Measurements from ENCODE around the gene LRP1B.
"Not testable (repeated sequence)": the region's sequence is repeated elsewhere in the genome, so short reads cannot be mapped to it uniquely, and the experiment has no call there.

The LRP1B gene

DNA sequence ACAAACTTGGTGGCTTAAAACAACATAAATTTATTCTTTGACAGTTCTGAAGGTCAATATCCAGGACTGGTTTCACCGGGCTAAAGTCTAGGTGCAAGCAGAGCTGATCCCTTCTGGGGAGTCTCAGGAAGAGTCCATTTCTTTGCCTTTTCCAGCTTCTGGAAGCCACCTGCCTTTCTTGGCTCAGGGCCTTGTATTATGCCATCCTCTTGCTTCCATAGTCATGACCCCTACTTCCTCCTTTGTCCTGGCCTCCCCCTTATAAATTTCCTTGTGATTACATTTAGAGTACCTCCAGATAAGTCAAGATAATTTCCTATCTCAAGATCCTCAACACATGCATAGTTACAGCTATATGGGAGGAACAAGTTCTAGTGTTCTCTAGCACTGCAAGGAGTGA is 1089.5 kb downstream of the LRP1B start:
- no peak for FAIRE-seq
- no peak for DNase-seq (ENCODE audit: low spot score)

DNA sequence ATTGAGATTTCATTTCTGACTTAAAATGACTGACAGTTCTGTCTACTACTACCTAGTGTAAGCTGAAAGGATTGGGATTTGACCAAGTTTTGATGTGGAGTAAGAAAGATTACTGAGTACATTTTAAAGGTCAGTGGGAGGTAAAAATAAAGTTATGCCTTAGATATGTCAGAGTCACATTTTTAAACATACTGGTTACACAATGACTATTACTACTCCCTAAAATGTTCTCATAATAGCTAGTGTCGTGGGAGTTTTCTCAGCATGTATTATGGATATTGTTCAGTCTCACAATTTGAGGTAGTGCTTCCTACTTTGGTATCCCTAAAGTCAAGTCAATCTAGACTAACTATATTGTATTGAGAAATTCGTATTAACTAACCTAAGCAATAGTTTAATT is 1092.5 kb downstream of the LRP1B start:
- no peak for DNase-seq (ENCODE audit: low spot score)
- no peak for FAIRE-seq

DNA sequence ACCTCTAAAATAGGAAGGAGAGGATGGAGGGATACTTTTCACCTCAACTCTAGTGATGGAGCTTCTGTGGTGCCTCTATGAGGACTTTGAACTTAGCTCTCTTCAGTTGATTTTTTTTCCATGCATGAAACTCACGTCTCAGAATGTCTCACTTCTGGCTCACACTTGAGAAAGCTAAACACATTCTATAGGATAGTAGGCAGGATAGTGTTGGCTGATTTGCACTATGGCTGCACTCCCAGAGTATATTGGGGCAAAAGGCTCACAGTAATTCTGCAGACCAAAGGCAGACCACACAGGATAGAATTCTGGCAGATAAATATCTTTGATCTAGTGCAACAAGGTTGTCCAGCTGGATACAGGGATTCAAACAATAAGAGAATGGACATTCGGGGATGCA is 1093.5 kb downstream of the LRP1B start:
- DNase-seq (ENCODE audit: low spot score): no peak
- no peak for FAIRE-seq

DNA sequence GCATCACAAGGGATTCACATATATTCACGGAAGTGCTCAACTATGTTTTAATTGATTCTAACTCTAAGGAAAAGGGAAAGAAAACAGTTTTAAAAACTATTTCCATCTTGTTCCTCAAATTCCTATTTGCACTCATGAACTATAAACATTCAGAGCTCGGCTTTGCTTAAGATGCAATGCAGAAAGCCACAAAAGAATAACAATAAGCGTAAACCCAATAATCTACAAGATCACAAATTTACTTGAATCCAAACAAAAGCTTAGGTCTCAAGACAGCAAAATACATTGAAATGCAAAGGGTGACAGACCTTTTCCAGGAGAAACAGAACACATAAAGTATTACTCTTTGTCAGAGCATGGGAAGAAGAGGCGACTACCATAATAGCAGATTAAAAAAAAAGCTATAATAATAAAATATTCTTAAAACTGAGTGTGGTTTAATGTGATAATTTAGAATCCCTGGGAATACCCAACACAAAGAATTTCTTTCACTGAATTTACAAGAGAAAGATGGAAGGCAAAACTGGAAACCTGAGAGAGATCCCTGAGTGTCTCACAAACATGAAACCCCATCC is 1094.9 kb downstream of the LRP1B start:
- no peak for FAIRE-seq
- no peak for DNase-seq (ENCODE audit: low spot score)

DNA sequence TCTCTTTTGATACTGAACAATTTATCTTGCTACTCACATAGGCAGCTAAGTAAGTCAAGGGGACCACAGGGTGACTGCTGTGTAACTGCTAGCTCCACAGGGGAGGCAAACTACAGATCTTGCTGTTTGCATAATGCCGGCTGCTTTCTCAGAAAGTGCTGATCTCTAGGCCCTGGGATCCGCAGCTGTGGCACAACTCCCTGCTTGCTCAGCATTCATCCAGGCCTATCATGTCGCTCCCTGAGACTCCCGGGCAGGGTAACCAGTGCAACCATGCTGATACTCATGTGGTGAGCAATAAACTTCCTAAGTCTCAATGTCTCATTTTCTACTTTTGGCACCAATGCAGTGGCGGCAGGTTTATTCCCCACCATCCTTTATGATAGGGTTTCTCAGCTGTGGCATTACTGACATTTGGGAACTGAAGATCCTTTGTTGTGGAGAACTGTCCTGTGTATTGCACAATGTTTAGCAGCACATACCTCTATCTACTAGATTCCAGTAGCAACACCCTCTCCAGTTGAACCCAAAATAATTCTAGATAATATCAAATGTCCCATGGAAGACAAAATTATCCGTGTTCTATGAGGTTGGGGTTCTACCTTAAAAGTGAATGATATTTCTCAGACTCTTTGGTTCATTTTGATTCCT is 1101.3 kb downstream of the LRP1B start:
- FAIRE-seq: no peak

DNA sequence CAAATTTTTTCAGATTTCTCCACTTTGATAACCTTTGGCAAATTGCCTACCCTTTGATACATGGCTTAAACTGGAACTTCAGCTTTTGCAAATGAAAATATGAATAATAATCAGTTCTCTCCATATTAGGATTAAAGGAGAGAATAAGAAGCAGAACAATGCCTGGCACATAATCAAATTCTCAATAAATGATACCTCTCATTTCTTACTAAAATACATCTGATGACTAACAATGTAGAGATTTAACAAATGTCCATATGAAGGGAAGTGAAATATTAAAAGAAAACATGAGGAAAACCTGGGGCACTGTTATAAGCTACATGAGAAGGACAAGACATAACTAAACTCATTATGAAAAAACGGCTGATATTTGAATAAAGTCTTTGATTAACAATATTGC is 1103.6 kb downstream of the LRP1B start:
- no peak for DNase-seq (ENCODE audit: low spot score)
- FAIRE-seq: no peak

More for the DNA sequence above, 1101.3 kb downstream of the LRP1B start:
- no peak for DNase-seq (ENCODE audit: low spot score)

DNA sequence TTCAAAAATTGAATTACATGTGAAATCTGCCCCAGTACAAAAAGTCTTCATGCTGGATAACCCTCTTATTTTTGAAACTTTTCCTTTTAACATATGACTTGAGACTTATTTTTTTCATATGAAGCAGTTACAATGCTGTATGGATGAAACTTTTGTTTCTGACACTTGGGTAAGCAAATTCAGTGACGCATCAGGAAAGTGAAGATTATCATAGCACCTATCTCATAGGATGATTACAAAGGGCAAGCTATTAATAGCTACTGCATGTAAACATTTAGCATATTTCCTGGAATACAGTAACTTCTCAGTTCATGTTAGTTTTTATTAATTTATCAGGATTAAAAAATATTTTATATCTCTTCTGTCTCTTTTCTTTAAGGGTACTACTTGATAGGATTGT is 1109.2 kb downstream of the LRP1B start:
- FAIRE-seq (no peak), DNase-seq (ENCODE audit: low spot score) (no peak)

DNA sequence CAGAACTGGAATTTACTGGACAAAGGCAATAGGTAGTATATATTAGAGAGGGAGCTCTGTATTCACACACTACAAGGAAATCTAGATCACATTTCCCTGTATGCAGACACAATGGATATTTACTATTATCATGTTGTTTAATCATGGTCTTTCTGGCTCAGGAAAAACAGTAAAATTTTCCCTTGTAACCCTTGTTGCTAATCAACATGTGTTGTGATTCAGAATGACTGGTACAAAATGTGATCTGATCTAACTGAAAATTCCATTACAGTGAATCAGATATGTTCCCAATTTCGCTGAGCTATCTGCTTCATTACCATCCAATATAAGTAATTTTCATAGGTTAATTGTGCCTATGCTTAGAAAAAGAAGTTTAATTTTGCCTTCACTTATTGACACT is 1109.7 kb downstream of the LRP1B start:
- no peak for FAIRE-seq
- DNase-seq (ENCODE audit: low spot score): peak; percentile 14

DNA sequence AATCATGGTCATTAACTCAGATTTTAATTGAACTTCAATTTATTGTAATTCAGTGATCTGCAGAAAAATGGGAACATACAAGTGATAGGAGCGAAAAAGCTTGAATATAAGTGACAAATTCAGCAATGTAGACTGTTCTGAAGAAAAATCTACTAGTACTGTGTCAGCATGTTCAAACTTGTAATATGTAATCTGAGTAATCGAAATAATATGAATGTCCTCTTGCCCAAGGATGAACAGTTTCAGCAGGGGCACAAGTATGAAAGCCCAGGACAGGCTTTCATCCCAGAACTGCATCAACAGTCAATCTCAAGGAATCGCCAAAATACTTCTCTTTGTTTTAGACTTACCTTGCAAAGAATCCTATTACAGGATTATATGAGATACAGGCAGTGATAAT is 1110.5 kb downstream of the LRP1B start:
- no peak for DNase-seq (ENCODE audit: low spot score)

DNA sequence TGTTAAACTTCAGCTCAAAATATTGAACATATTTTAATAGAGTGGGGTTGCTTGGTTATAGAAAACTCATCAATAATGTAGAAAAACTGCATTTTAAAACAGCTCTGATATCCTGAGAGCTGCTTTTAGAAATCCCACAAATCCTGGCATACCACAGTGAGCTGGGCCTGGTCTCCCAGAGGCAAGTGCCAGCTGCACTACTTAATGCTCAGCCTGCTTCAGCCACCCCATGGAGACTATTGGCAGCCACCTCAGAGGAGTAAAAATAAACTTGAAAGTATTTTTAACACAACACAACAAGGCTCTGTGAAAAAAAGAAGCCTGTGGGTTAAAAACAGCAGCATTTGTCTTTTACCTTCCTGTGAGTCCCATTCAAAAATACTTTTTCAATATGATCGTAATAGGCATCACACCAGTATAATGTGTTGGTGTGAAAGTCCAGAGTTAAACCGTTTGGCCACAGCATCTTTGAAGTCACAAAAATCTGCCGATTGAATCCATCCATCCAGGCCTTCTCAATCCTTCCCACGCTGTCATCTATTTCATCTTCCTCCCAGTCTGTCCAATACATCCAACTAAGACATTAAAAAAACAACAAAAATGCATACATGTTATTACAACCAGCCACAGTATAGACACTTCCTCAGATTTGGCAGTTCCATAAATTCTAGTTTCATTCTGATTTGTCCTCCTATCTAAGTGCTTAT is 1115.3 kb downstream of the LRP1B start:
- DNase-seq (ENCODE audit: low spot score) (no peak), FAIRE-seq (no peak)

More for the DNA sequence above, 1110.5 kb downstream of the LRP1B start:
- FAIRE-seq: no peak

DNA sequence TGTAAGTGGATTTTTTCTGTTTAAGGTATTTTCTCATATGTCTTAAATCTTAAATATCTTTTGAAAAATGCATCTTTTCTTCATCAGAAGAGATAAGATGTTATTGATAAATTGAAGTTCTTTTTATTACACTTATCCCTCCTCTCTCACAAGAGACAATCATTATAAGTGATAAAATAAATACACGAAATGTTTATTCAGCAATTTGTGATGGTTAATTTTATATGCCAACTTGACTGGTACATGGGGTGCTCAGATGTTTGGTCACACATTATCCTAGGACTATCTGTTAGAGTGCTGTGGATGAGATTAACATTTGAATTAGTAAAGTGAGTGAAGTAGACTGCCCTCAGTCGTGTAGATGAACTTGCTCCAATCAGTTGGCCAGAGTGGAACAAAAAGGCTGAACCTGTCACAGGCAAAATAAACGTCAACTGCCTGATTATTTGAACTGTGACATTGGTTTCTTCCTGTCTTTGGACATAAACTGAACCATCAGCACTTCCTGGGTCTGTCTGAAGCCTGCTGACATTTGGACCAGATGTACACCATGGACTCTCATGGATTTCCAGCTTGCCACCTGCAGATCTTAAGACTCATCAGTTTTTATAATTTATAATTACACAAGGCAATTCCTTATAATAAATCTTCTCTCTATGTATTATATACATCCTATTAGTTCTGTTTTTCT is 1126.7 kb downstream of the LRP1B start:
- DNase-seq (ENCODE audit: low spot score) (no peak), FAIRE-seq (no peak)

DNA sequence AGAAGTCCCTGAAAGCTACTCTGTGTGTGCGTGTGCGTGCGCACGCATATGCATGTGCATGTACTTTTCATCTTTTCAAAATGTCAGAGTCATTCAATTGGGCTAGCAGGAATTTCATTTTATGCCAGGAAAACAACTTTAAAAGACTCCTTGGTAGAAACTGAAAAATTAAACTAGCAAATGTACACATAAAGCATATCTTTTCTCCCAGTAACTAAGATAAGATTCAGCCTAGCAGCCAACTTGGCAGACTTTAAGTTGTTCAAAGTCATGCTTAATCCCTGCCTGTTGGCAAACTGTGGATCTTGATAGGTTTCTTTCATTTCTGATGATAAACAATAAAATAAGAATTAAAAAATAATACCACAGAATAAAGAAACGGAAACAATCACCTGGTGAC is 1129.1 kb downstream of the LRP1B start:
- FAIRE-seq (no peak), DNase-seq (ENCODE audit: low spot score) (no peak)

DNA sequence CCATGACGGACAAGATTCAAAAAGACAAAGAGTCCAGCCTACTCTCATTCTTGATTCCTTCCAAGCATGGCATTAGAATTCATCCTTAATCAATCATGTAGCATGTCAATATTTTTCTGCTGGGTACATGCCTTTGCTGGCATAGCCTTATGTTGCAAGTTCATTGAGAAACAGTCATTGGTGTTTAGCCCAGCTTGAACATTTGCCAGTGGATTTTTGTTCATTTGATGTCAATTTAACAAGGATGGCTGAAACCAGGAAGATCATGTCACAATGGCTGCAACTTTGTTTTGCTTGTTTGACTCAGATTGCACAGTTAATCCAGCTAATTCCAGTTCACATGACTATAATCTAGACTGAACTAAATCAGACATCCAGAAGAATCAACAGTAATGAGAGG is 1132.2 kb downstream of the LRP1B start:
- DNase-seq (ENCODE audit: low spot score) (no peak), FAIRE-seq (no peak)

DNA sequence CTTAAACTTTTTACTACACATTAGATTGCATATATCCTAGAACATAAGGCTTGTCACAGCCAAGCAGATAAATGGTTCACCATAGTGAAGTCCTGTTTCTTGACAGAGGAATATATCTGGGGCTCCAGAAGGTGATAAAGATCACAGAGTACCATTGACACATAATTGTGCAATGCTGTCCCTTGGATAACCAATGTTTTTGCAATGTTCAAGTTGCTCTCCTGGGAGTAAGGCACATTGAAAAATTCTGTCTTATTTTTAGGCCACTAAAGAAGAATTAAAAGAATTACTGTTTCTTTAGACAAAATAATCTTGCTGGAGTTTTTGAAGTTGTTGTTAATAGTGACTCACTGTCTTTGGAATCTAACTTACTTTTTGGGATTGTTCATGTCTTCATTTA is 1132.8 kb downstream of the LRP1B start:
- FAIRE-seq (no peak), DNase-seq (ENCODE audit: low spot score) (no peak)

DNA sequence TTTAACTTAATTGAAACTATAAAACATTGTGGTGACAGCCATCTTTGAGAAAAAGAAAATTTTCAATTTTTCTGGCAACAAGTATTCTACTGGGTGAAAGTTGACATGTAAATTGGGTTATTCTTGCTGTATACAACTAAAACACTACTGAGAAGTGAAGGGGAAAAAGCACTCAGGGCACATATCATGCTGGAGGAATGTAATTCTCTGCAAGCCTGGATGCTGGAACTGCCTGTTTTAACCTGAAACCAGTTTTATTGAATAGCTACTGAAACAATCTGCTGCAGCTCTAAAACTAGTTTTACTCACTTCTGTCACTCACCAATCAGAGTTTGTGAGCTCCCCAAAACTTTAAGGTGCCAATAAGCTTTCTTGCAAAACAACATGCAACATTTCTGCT is 1136.0 kb downstream of the LRP1B start:
- DNase-seq (ENCODE audit: low spot score) (no peak), FAIRE-seq (no peak)

DNA sequence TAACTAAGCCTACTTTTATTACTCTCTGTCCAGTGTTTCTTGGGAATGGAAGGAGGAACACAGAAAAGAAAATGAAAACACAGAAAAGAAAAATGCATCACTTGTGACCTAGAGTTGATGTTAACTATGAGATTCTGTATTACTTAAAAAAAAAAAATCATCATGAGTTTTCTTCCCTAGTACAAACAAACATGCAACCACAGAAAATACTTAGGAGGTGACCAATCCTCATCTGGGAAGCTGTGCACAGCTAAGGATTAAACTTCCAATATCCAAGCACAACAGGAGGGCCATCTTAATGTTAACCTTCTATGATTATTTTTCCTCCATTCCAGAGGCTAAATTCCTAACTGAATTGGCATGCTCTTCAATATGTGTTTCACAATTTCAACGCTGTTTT is 1140.4 kb downstream of the LRP1B start:
- no peak for DNase-seq (ENCODE audit: low spot score)
- FAIRE-seq: no peak

DNA sequence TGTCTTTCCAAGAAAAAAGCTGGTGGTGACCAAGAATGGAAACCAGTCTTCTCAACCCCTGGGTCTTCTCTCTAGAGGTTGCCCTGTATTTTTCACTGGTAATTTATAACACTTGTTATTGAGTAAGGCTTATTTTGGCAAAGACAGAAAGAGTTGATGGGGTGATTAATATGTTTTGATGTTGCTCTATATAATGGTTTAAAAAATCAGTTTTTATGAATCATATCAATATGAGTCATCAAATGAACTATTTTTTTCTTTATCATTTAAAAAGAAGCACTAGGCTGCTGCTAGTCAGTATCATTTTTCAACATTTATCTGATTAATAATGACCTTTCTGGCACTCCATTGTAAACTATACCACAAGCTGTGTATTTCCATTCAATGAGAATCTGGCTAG is 1142.2 kb downstream of the LRP1B start:
- DNase-seq (ENCODE audit: low spot score): no peak
- no peak for FAIRE-seq

DNA sequence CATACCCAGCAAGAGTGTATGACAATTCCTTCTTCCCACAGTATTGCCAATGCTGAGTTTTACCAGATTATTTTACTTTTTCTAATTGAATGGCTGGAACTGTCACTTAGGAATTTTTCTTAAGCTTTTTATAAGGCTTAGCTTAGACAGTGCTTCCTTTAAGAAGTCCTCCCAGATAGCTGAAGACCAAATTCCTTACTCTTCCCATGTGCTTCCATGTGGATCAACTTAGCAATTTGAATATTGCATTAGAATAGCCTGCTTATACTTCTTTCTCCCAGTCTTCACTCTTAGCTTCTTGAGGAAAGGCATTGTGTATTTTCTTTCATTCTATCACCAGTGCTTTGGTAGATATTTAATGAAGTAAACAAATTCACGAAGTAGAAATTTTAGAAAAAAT is 1144.4 kb downstream of the LRP1B start:
- FAIRE-seq (no peak), DNase-seq (ENCODE audit: low spot score) (no peak)

DNA sequence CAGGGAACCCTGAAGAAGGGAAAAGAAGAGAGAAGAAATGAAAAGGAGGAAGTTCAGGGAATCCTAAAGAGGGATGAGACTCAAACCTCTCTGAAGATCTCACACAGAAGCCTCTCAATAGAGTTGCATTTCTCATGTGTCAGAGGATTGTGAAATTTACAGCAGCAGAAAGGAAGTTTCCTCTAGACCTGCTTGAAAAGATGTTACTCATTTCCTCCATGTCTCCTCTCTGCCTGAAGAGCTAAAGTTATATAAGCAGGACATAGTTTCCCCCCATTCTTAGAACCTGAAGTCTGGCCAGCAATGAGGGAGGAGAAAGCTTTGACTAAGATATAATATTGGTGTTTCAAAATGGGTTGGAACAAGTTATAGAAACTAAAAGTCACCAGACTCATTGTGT is 1155.6 kb downstream of the LRP1B start:
- DNase-seq (ENCODE audit: low spot score) (no peak), FAIRE-seq (no peak)

DNA sequence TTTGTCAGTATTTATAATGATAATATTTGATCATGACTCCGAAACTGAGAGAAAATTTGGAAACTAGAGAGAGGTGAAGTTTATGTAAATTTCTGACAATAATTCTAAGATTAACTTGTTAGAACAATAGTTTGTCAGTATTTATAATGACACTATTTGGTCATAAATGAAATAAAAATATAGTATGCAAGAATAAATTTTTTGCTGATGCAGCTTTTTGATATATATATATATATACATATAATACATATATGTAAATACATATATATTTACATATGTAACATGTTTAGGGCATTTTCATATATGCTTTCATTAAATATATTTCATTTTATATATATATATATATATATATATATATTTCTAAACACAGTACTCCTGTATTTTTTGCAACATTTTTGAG is 1158.1 kb downstream of the LRP1B start:
- DNase-seq (ENCODE audit: low spot score) (no peak), FAIRE-seq (no peak)

DNA sequence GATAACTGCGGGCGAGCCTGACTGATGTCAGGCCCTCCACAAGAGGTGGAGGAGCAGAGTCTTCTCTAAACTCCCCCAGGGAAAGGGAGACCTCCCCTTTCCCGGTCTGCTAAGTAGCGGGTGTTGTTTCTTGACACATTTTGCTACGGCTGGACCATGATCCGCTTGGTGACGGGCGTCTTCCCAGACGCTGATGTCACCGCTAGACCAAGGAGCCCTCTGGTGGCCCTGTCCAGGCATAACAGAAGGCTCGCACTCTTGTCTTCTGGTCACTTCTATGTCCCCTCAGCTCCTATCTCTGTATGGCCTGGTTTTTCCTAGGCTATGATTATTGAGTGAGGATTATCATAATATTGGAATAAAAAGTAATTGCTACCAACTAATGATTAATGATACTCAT is 1166.5 kb downstream of the LRP1B start:
- peak; percentile 9 for DNase-seq (ENCODE audit: low spot score)
- FAIRE-seq: not testable (repeated sequence)

DNA sequence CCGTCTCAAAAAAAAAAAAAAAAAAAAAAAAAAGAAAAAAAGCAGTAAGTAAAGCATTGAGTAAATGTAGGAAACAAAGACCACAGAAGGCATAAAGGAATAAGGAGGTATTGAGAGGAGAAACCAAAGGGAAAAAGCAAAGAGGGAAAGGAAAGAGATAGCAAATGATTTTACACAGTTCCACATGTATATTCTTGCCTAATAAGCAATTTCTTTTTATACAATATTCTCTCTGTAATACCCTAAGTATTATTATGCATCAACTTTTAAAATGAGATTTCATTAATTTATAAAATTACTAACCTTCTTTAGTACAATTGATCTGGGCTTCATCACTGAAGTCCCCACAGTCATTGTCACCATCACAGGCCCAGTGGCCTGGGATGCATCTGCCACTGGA is 1180.9 kb downstream of the LRP1B start:
- no peak for FAIRE-seq
- DNase-seq (ENCODE audit: low spot score): no peak
